IMR-90 (cell line): ENCODE measurements around the gene IL19.

Experiments used
- CTCF ChIP-seq: conservative IDR thresholded peaks from 2 replicates; pipeline ENCODE4 v1.5.1; 2012; ENCODE audit warnings: mild to moderate bottlenecking, low read depth, low read length, improper control_type of control experiment
- POLR2A ChIP-seq: IDR thresholded peaks from 2 replicates; pipeline ENCODE4 v1.6.1; 2012; ENCODE audit warnings: mild to moderate bottlenecking, low read depth, low read length
- RAD21 ChIP-seq: IDR thresholded peaks from 2 replicates; pipeline ENCODE4 v1.6.1; 2012; ENCODE audit warnings: low read length, improper control_type of control experiment

GRCh38 chr1:206883876-206884275 is 113.3 kb downstream of the IL19 start:
- TF ChIP-seq CTCF (no peak), RAD21 (no peak), POLR2A (no peak)
